Measurements from ENCODE around the gene TCTN1. TPM values are rescaled to one million over a fixed set of nuclear protein-coding genes. Genes with fewer than 3 reads are reported as not detected.

TCTN1 gene
- total and polyA plus RNA-seq, 2 donors (not counting 3 experiments of a cell fraction or from before 2014, with no cell fraction given): 21.1 to 23.3 TPM

- BruUV-seq (replicated peaks): no TSS peak
- ChIA-PET POLR2A (no interaction called here), CTCF (no interaction called here)
- FAIRE-seq (no peak), DNase-seq (ENCODE audit: low read depth, low spot score) (no peak)
- Histone ChIP-seq H3K27ac (ENCODE audit: insufficient read depth, low read depth, low read length) (no peak overlapping the region), H3K36me3 (ENCODE audit: control insufficient read depth in 2 of 2, extremely low read depth in 1 of 2, insufficient read depth in 2 of 2, low read length in 2 of 2) (no peaks in the 10 kb centered on the region), H3K9ac (replicated peaks; ENCODE audit: extremely low read depth, insufficient read depth, low read length) (no peak overlapping the region), H3K9me1 (replicated peaks; ENCODE audit: control insufficient read depth, extremely low read depth, insufficient read depth, low read length) (no peaks in the 10 kb centered on the region), H3K4me1 (ENCODE audit: control insufficient read depth, extremely low read depth, insufficient read depth, low read length) (peaks cover 7% of the 10 kb centered on the region), H3K27me3 (ENCODE audit: control insufficient read depth in 2 of 2, insufficient read depth in 2 of 2, low read length in 2 of 2) (peaks cover 0 to 3% of the 10 kb centered on the region in 2 experiments), H3K4me2 (ENCODE audit: insufficient read depth, low read length) (no peak overlapping the region), H3K9me3 (replicated peaks; ENCODE audit: control insufficient read depth, insufficient read depth, low read length) (no peaks in the 10 kb centered on the region), H3K79me2 (ENCODE audit: control insufficient read depth, insufficient read depth, low read length) (no peaks in the 10 kb centered on the region), H2AFZ (ENCODE audit: low read depth, low read length) (no peak overlapping the region), H3K4me3 (replicated peaks in 1 of 3; ENCODE audit: insufficient read depth in 1 of 3, low read depth in 1 of 3, low read length in 3 of 3) (no peak overlapping the region), H4K20me1 (replicated peaks; ENCODE audit: control insufficient read depth, extremely low read depth, insufficient read depth, low read length) (no peaks in the 10 kb centered on the region)
- dilution Hi-C loops (cut with MboI; ENCODE audit: extremely low pct_ligation_motif_present, low sequenced_read_pairs): no loop called here
- no peak for TF ChIP-seq GATA2 (IDR thresholded peaks at IDR 0.05; ENCODE audit: insufficient read depth, insufficient read length, low read depth, low read length)
- TF ChIP-seq POLR2A (IDR thresholded peaks at IDR 0.05; ENCODE audit: low read depth, low read length): no peak
- TF ChIP-seq CTCF (IDR thresholded peaks at IDR 0.05; ENCODE audit: extremely low read depth in 1 of 2, insufficient read depth in 1 of 2, low read depth in 1 of 2, low read length in 2 of 2): no peak
- TF ChIP-seq EZH2 (IDR thresholded peaks at IDR 0.05; ENCODE audit: borderline replicate concordance, low read depth, low read length, severe bottlenecking): no peak
- intact Hi-C loops (cut with micrococcal nuclease): no loop called here
Measured at GRCh38 chr12:110683888-110684287, 70.0 kb downstream of the TCTN1 start.

- peaks cover 0 to 3% of the 10 kb centered on the region in 2 experiments for H3K27me3 ChIP-seq (ENCODE audit: control insufficient read depth in 2 of 2, insufficient read depth in 2 of 2, low read length in 2 of 2)
- FAIRE-seq (no peak), DNase-seq (ENCODE audit: low read depth, low spot score) (no peak)
- no TSS peak for BruUV-seq (replicated peaks)
- H3K4me2 ChIP-seq (ENCODE audit: insufficient read depth, low read length): no peak overlapping the region
- H3K9ac ChIP-seq (replicated peaks; ENCODE audit: extremely low read depth, insufficient read depth, low read length): no peak overlapping the region
- H3K36me3 ChIP-seq (ENCODE audit: control insufficient read depth in 2 of 2, extremely low read depth in 1 of 2, insufficient read depth in 2 of 2, low read length in 2 of 2): no peaks in the 10 kb centered on the region
- H3K4me3 ChIP-seq (replicated peaks in 1 of 3; ENCODE audit: insufficient read depth in 1 of 3, low read depth in 1 of 3, low read length in 3 of 3): no peak overlapping the region
- no peaks in the 10 kb centered on the region for H3K9me3 ChIP-seq (replicated peaks; ENCODE audit: control insufficient read depth, insufficient read depth, low read length)
- H4K20me1 ChIP-seq (replicated peaks; ENCODE audit: control insufficient read depth, extremely low read depth, insufficient read depth, low read length): no peaks in the 10 kb centered on the region
- CTCF ChIA-PET: no interaction called here
- H3K9me1 ChIP-seq (replicated peaks; ENCODE audit: control insufficient read depth, extremely low read depth, insufficient read depth, low read length): no peaks in the 10 kb centered on the region
- no peak overlapping the region for H2AFZ ChIP-seq (ENCODE audit: low read depth, low read length)
- intact Hi-C loops (cut with micrococcal nuclease): no loop called here
- H3K79me2 ChIP-seq (ENCODE audit: control insufficient read depth, insufficient read depth, low read length): no peaks in the 10 kb centered on the region
- POLR2A ChIA-PET: no interaction called here
- no peak for TF ChIP-seq CTCF (IDR thresholded peaks at IDR 0.05; ENCODE audit: extremely low read depth in 1 of 2, insufficient read depth in 1 of 2, low read depth in 1 of 2, low read length in 2 of 2)
- TF ChIP-seq EZH2 (IDR thresholded peaks at IDR 0.05; ENCODE audit: borderline replicate concordance, low read depth, low read length, severe bottlenecking): no peak
- TF ChIP-seq POLR2AphosphoS5 (IDR thresholded peaks at IDR 0.05; ENCODE audit: insufficient read depth, low read depth, low read length): no peak
- no peak for TF ChIP-seq MYC (IDR thresholded peaks at IDR 0.05; ENCODE audit: low read depth, low read length)
- no peak for TF ChIP-seq FOS (IDR thresholded peaks at IDR 0.05; ENCODE audit: borderline replicate concordance, insufficient read depth, low read length)
- no peak for TF ChIP-seq GATA2 (IDR thresholded peaks at IDR 0.05; ENCODE audit: insufficient read depth, insufficient read length, low read depth, low read length)
- dilution Hi-C loops (cut with MboI; ENCODE audit: extremely low pct_ligation_motif_present, low sequenced_read_pairs): no loop called here
- no peak overlapping the region for H3K27ac ChIP-seq (ENCODE audit: insufficient read depth, low read depth, low read length)
- H3K4me1 ChIP-seq (ENCODE audit: control insufficient read depth, extremely low read depth, insufficient read depth, low read length): peaks cover 8% of the 10 kb centered on the region
Measured at GRCh38 chr12:110684312-110684836, 70.4 kb downstream of the TCTN1 start.
